ENCODE measurements around the gene ARHGEF19.
"Not testable (repeated sequence)": the region's sequence is repeated elsewhere in the genome, so short reads cannot be mapped to it uniquely, and the experiment has no call there.

ARHGEF19 gene

DNA sequence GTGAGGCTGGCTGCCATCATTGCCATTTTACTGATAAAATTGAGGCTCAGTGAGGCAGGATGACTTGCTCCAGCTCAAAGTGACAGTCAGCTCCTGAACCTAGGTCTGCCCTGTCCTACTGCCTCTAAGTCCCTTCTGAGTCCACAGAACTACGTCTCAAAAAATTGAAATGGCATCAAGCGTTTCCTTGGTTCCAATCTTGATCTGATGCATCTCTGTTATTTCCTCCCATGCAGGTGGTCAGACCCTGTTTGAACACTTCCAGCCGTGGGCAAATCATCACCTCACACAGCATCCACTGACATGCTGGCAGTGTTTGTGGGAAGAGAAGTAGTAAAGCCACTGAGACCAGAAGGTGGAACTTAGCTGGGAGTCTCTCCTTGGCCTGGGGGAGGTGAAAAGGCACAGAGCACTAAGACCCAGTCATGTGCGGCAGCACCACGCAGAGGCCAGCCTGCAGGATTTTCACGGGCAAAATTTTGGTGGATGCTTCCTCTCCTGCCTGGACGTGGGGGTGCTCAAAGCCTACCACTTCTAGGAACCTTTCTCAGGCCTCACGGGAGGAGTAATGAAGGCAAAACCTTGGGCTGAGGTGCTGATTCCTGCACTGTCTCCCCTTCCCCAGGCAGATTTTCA, 32.3 kb upstream of the ARHGEF19 start:
- DNase-seq (ENCODE audit: low spot score) = no peak

DNA sequence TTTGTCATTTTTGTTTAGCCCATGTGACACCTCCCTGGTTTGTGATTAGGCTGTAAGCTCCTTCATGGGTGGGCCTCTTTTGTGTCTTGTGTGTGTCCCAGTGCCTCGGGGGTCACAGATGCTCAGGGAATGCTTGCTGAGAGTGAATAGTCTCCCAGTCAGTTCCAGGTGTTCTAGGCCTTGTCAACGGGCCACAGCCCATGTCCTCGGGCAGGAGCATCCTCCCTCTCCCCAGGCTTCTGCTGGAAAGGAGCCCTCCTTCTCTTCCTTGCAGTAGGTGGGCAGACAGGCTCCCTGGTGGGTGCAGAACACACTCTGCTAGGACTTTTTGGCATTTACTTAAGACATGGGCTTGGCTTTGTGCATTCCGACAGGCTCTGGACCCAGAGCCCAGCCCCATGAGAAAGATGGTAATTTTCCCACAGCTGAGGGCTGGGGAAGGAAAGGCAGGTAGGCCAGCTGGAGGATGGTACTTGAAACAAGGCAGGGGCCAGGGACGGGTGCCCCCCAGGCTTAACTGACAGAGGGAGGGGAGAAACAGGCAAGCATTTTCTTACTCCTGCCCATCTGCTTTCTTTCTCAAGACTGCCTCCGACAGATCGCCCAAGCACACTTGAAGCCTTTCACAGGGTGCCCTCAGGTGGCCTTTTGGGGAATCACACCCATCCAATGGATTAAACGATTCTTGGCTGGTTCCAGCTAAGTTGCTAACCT, 31.6 kb upstream of the ARHGEF19 start:
- peak; percentile 83 for DNase-seq (ENCODE audit: low spot score)

DNA sequence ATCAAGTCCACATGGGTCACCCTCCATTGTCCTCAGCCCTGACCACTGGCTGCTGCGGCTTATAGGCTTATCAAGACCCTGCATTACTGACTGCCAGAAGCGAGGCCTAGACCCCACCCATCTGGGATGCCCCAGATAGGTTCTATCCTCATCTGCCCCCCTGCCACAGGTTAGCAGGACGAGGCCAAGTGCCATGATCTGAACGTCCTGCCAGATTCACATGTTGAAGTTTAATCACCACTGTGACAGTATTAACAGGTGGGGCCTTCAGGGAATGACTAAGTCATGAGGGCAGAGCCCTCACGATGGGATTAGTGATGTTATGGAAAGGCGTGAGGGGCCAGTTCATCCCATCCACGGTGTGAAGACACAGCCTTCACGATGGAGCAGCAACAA, 30.8 kb upstream of the ARHGEF19 start:
- no peak for DNase-seq (ENCODE audit: low spot score)

DNA sequence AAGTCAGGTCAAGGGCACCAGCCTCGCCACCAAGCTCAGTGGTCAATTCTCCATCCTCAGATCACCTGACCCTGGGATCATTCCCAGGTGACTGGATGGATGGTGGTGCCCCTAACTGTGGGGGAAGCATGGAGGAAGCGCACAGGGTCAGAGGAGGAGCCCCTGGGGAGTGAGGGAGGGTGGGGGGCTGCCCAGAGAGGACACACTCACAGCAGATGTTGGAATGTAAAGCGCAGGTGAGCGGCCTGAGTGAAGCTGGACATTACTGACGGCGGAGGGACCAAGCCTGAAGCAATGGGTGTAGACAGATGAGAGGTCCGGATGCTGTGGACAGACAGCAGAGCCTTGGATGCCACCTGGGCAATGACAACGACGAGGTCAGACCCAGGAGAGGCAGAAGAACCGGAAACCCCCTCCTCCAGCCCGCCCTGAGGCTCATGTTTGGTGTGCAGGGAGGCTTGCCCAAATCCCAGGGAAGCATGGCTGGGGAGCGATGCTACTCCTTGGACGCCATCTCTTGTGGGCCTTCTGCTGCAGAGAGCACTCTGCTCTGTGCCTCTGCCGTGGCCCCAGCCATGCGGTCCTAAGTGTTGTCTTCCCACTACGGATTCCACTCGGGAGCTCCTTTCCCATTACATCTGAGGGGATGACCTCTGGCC, 30.2 kb upstream of the ARHGEF19 start:
- no peak for DNase-seq (ENCODE audit: low spot score)

DNA sequence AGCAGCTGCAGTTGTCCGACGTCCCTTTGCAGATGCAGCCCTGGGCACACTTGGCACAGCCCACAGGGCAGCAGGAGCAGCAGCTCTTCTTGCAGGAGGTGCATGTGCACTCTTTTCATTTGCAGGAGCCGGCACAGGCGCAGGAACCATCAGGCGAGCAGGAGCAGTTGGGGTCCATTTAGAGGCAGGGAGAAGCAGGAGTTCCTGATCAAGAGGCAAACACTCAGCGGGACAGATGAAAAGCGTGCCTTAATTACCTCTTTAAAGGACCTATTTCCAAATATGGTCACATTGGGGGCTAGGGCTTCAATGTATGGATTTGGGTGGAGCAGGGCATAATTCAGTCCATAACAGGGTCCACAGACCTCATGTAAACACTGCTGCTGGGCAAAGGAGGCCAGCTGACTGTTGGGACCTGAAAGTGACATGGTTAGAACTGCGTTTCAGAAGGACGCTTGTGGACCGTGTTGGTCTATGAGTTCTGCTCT, 28.8 kb upstream of the ARHGEF19 start:
- no peak for DNase-seq (ENCODE audit: low spot score)

DNA sequence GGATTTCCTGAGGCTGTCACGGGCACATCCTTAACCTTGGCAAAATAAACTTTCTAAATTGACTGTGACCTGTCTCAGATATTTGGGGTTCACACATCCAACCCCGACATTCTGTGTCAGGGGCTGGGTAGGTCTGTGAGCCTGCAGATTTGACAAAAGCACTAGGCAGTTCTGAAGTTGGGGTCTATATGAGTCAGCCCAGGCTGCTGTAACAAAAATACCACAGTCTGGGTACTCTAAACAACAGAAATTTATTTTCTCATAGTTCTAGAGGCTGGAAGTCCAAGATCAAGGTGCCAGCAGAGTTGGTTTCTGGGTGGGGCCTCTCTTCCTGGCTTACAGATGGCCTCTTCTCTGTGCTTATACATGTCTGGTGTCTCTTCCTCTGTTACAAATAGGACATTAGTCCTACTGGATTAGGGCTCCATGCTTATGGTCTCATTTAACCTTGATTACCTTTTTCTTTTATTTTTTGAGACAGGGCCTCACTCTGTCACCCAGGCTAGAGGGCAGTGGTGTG, 27.6 kb upstream of the ARHGEF19 start:
- no peak for DNase-seq (ENCODE audit: low spot score)

DNA sequence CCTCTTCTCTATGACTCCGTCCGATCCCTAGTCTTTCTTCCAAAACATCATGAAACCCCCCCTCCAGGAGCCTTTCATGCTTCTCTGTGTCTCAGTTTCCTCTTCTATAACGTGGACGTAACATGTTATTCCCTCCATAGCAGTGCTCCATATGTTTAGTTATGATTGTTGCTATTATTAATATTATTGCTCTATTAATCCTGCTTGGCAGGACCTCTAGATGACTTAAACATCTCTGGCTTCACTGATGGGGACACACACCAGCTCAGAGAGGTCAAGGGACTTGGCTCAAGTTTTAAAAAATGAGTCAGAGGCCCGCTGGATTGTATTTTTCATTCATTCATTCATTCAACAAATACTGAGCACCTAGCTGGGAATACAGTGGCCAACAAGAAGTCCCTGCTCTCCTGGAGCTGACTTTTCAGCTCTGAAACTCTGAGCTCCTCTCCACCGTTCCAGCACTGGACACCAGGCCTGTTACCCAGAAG, 24.9 kb upstream of the ARHGEF19 start:
- DNase-seq (ENCODE audit: low spot score) = no peak

DNA sequence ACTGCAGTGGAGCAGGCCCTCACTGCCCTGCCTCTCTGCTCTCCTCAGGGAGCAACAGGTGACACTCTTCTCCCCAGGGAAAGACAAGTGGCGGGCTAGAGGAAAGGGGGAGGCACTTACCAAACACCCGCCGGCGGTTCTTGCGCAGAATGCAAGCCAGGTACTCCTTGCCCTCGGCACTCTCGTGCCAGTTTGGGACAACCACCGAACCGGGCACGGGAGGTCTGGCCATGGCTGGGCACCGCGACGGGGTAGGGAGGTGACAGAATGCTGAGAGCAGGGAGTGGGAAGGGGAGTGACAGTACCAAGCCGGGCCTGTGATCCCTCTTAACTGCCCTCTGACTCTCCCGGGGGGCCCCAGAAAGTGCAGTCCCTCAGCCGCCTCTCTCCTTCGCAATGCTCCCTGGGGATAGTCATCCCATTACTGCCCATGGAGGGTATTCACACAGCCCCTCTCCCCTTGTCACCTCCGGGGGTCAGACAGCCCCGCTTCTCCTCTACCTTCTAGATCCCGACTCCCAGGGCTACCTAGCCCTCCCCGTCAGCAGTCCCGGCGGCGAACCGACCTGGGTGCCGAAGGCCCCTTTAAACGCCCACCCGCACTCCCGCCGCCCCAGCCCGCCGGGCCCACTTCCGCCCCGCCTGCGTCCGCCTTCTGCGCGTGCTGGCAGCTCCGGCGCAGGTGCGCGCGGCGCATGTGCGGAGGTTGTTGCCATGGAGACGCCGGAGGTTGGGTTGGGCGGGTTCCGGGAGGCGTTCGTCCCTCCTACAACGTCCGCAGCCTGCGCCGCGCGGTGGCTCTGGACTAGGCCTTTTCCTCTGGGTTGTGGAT, 24.3 kb upstream of the ARHGEF19 start, which contains the start of gene CPLANE2:
TSS of gene CPLANE2 (minus strand) at position 673 of the 832 bp plus-strand sequence. CDS start at position 232, 441 bp downstream.
- DNase-seq (ENCODE audit: low spot score) = peak; percentile 94

DNA sequence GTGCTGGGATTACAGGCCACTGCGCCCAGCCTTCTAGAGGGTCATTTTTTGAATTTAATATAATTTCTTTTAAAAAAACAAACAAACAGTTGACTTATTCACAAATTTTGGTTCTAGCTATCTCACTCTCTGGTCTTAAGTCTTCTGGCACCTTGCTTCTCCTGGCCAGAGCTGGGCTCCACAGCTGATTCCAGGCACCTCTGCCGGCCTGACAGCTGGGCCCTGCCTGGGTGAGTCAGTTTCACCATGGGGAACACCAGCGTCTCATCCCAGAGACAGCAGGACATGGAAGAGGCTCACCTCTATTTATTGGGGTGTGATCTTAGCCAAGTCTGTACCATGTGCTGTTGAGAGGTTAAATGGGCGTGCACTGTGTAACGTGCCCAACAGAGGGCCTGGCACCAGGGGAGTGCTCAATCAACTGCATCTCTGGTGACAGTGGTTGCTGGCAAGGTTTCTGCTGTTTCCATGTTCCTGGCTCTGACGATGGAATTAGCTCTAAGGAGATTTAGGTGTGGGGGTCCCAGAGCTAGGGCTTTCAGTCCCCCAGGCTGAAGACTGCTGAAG, 23.6 kb upstream of the ARHGEF19 start:
- DNase-seq (ENCODE audit: low spot score) = no peak

DNA sequence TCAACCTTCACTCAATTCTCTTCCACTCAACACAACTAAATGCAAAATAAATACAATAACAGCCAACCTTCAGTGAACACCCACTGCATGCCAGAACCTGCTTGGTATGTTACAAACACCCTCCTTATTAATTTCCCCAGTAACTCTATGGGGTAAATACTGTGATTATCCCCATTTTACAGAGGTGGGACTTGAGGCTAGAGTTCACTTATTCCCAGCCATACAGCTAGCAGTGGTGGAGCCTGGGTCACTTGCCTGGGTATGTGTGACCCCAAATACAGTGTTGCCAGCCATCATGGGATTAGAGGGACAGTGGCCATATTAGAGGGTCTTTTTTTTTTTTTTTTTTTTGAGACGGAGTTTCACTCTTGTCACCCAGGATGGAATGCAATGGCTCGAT, 22.9 kb upstream of the ARHGEF19 start:
- DNase-seq (ENCODE audit: low spot score) = no peak

DNA sequence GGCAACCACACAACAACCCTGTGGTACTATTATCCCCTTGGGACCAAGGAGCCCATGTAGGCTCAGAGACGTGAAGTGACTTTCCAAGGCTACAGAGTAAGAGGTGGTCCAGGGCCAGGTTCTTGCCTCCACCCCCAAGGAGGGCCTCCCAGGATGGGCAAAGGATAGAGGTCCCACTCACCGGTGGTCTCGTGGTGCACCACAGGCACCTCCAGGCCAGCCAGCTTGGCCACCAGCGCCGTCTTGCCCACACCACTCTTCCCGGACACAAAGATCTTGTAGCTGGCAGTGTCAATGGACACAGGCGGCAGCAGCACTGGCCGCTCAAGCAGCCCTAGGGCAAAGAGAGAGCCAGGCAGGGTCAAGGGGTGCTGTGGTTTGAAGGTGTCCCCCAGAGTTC, 21.0 kb upstream of the ARHGEF19 start:
- no peak for DNase-seq (ENCODE audit: low spot score)

DNA sequence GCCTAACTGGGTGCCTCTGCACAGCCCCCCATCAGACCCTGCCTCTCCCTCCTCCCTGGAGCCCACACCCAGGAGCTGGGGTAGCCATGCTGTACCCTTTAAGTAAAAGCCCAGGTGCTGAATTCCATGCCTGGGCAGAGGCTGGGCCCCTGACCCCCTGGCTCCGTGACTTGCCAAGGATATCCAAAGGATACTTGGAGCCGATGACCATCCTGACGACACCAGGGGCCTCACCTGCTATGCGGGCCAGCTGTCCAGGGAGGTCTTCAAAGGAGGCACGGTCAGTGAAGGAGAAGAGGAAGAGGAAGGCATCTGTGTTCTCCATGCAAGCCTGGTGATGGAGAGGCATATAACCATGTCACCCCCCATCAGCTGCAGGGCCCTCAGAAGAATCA, 19.9 kb upstream of the ARHGEF19 start:
- no peak for DNase-seq (ENCODE audit: low spot score)

DNA sequence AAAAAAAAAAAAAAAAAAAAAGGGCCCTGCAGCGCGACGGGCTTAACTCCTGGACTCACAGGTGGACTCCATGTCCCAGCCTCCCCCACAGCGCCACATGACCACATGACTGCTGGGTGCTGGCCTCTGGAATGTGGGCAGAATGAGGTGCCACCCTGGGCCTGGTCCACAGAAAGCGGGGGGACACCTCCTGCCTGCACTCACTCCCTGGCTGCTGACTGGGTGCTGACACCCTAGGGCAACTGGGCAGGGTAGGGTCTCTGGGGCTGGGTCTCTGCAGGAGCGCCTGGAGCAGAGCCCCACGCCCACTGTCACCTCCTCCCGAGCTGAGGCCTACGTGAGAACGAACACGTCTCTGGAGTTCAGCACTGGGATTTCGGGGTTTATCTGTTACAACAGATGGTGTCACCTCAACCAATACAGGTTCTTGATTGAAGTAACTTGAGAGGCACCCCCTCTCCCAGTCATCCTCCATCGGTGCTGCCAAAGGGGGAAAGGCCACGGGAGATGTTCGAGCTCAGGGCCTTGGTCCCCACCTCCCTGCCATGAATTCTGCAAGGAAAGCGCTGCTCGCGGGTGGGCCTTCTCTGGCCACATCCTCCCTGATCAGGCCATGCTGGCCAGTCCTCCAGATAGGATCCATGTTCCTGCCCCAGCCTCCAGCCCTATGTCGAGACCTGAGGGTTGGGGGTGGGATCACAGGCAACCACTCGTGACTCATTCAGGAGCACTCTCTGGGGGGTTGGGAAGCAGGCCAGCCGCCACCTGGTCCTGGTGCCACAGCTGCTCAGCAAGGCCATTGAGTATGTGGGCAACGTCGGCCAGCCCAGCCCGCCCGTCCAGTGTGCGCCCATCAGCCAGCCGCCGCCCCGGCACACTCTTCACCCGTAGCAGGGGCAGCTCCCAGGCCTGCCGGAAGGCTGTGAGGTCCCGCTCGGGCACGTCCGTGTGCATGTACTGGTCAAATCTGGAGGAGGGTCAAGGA, 19.2 kb upstream of the ARHGEF19 start:
- DNase-seq (ENCODE audit: low spot score) = no peak

DNA sequence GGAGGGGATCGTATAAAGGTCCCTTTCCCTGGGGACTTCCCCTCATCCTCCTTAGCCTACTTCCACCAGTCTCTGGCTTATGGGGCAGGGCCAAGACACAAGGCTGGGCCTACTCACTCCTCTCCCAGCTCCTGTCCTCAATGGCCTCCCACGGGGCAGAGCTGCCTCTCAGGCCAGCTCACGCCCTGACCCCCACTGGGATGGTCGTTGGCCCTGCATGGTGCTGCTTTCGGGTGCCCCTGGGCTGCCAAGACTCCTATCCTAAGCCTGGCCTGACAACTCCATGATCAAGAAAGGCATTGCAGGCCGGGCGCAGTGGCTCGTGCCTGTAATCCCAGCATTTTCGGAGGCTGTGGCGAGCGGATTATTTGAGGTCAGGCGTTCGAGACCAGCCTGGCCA, 18.3 kb upstream of the ARHGEF19 start:
- no peak for DNase-seq (ENCODE audit: low spot score)

DNA sequence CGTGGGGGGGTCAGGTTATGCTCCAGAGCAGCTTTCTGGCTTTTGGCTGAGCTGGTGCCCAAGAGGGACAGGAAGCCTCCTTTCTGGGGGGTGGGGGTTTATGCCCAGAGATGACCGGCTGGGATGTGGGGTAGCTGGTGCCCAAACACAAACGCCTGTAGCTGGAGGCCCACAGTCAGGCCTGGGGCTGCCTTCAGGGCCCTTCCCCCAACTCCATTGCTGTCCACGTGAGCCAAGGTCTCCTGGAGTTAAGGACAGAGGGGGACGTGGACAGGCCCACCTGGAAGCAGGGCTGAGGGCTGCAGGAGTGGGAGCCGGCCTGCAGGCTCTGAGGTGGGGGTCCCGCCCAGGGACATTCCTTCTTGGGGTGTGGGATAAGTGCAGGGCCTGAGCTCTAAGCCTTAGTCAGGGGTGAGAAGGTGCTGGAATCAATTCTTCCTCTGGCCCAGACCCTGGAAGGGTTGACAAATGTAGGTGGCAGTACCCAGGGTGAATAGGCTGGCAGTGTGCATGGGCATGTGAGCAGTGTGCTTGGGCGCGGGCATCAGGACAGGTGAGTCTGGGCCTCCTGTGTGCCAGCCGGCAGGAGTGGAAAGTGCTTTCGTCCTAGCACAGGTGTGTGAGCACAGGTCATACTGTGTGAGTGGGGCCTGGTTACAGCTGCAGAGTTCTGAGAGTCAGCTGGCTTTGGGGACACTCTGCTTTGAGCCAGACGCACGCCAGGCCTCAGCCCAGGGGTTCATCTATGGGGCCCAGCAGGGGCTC, 17.7 kb upstream of the ARHGEF19 start:
- DNase-seq (ENCODE audit: low spot score) = no peak

DNA sequence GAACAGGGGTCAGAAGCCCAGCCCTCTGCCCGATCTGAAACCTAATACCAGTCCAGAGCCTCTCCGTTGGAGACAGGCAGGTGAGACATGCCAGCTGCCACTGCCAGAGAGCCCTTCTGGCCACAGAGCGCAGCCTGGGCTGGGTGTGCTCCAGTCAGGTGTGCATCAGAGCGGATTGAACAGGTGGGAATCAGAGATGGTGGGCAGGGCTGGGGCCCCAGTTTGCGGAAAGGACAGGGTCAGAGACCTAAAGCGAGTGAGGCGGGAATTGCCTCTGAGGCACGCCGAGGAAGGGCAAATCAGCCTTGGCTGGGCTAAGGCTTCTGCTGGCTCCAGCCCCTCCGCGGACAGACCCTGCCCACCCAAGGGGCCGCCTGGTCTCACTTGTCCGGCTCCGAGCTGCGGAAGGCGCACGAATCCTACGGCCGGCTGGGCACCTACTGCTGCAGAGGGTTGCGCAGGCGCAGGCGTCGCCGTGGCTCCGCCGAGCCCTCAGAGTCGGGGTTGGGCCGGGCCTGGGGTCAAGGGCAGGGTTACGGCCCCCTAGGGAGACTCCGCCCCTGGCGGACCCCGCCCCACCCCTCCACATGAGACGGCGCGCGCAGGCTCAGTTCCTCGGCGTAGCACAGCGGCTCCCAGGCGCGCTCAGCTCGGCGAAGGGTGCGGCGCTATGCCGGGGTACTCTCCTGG, 14.2 kb upstream of the ARHGEF19 start:
- no peak for DNase-seq (ENCODE audit: low spot score)

DNA sequence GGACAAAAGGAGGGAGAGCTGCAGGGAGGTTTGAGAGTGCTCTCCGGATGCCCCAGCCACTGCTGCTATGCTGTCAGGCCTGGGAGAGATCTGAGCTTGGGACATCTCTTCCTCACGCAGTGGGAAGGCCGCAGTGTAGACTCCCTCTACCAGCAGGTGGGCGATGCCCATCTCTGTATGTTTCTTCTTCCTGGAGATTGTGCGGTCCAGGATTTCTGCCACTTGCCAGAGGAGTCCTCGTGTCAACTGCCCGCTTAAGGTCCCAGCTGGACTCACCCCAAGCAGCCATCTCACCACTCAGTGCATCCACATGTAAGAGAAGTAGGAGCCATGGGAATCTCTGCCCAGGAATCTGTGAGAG, 13.7 kb upstream of the ARHGEF19 start:
- no peak for DNase-seq (ENCODE audit: low spot score)

DNA sequence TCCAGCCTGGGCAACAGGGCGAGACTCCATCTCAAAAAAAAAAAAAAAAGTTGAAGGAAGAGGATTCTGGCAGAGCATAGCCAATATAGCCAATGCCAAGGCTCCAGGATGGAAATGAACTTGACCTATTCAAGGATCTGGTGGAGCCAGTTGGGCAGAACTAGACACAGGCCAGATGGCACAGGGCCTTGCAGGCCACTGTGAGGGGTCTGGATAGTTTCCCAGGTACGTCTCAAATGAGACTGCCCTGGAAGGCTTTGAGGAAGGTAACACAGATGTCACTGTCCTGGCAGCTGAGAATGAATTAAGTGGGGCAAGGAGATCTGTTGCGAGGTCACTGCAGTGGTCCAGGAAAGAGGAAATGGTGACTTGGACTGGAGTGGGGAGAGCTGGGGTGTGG, 12.0 kb upstream of the ARHGEF19 start:
- DNase-seq (ENCODE audit: low spot score) = no peak

DNA sequence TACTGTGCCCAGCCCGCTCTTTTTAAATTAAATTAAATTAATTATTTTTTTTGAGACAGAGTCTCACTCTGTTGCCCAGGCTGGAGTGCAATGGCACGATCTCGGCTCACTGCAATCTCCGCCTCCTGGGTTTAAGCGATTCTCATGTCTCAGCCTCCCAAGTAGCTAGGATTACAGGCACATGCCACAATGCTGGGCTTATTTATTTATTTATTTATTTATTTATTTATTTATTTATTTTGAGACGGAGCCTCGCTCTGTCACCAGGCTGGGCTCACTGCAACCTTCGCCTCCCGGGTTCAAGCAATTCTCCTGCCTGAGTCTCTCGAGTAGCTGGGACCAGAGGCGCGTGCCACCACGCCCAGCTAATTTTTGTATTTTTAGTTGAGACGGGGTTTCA, 10.3 kb upstream of the ARHGEF19 start:
- not testable (repeated sequence) for DNase-seq (ENCODE audit: low spot score)

Data from left forelimb (tissue), 1 donor.